ENCODE measurements around the gene SYNCRIP. TPM values are rescaled to one million over a fixed set of nuclear protein-coding genes. Genes with fewer than 3 reads are reported as not detected.

SYNCRIP gene
- 73.7 and 103 TPM in 2 replicates for total RNA-seq (2021)
- percentile 99 among the genes with signal in this experiment for Bru-seq, nascent RNA
- percentile 98 among the genes with signal in this experiment for BruChase-seq, experiment 1, labeled RNA remaining after a 2-hour chase
- BruChase-seq, experiment 2, labeled RNA remaining after a 6-hour chase: percentile 99 among the genes with signal in this experiment
- long read RNA-seq, full-length matches to known transcripts: 88 of 169 reads
- long read RNA-seq, partial matches to known transcripts: 36 of 169 reads
- long read RNA-seq, other reads (novel, unspliced or antisense): 45 of 169 reads

DNA sequence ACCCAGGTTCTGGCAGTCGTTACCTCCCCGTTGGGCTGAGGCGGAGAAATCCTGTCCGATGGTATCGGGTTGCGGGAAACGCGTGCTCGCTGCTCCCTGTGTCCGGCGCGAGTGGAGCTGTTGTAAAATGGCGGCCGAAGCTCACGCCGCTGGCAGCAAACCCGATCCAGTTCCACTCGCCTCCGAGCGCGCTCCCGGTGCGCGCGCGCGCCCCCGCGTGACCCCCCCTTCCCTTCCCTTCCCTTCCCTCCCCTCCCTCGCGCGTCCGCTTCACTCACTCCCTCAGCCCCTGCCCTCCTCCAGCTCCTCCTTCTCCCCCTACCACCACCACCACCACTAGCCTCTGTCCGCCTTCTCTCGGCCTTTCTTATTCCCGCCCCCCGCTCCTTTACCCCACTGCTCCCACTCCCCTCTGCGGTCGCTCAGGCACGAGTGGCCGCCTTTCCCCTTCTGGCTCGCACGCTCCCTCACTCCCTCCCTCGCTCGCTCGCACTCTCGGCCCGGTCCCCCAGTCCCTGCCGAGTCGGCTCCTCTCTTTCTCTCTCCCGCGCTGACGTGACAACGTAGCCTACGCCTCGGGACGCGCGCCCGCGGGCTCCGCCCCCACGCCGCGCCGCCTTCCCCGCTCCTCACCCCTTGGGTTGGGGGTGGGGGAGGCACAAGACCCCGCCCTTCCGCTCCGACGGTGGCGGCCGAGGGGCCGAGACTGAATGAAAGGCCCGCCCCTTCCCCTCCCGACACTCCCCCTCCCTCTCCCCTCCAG is at the start of gene SYNCRIP:
TSS of gene SYNCRIP (minus strand) at position 113 of the 763 bp plus-strand sequence. CDS start 1,447 bp downstream, outside the sequence.
- H2AFZ ChIP-seq: peak within 1 kb of the TSS; percentile 88; the same call in 1 of the 2 replicates

DNA sequence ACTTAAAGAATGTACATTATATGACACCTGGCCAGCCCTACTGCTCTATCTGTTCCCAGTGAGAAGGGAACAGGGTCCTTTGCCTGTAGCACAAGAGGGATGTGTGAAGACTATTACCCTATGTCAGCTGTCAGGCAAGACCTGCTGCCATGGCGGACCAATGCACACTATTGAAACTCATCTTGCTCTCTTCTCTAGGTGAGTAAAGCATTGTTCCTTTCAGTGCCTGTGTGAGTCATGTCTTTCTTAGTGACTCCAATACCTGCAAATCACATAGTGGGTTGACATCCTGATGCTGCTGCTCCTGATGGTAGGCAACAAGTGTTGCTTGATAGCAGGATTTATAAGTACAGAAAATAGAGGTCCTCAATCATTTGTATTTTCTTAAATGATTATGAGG is 48.8 kb upstream of the SYNCRIP start:
- Histone ChIP-seq H3K27ac (no peak overlapping the region), H3K4me1 (replicated peaks; ENCODE audit: insufficient read depth) (no peaks in the 10 kb centered on the region), H3K79me2 (ENCODE audit: low read depth) (no peaks in the 10 kb centered on the region), H4K20me1 (ENCODE audit: insufficient read depth) (no peaks in the 10 kb centered on the region), H3K36me3 (ENCODE audit: low read depth) (no peaks in the 10 kb centered on the region), H3K9me3 (ENCODE audit: insufficient read depth, low read depth) (no peaks in the 10 kb centered on the region), H3F3A (ENCODE audit: insufficient read depth, low read depth) (no peaks in the 10 kb centered on the region), H3K27me3 (ENCODE audit: insufficient read depth, low read depth) (no peaks in the 10 kb centered on the region), H3K4me3 (no peak overlapping the region), H3K4me2 (no peak overlapping the region), H2AFZ (no peak overlapping the region), H3K9me2 (ENCODE audit: insufficient read depth) (no peaks in the 10 kb centered on the region)
- intact Hi-C loops (cut with micrococcal nuclease; ENCODE audit: unreplicated experiment): no loop called here
- no peak for DNase-seq
- TF ChIP-seq, protein P1, sequence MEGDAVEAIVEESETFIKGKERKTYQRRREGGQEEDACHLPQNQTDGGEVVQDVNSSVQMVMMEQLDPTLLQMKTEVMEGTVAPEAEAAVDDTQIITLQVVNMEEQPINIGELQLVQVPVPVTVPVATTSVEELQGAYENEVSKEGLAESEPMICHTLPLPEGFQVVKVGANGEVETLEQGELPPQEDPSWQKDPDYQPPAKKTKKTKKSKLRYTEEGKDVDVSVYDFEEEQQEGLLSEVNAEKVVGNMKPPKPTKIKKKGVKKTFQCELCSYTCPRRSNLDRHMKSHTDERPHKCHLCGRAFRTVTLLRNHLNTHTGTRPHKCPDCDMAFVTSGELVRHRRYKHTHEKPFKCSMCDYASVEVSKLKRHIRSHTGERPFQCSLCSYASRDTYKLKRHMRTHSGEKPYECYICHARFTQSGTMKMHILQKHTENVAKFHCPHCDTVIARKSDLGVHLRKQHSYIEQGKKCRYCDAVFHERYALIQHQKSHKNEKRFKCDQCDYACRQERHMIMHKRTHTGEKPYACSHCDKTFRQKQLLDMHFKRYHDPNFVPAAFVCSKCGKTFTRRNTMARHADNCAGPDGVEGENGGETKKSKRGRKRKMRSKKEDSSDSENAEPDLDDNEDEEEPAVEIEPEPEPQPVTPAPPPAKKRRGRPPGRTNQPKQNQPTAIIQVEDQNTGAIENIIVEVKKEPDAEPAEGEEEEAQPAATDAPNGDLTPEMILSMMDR (conservative IDR thresholded peaks at IDR 0.05): no peak
- TF ChIP-seq EZH2 (IDR thresholded peaks at IDR 0.05; ENCODE audit: low read depth): no peak
- POLR2A ChIA-PET (ENCODE audit: unreplicated experiment): no interaction called here
- no TSS peak for BruUV-seq (replicated peaks)
- CTCF ChIA-PET: no interaction called here

More for the DNA sequence above, at the start of gene SYNCRIP:
- no TSS peak for BruUV-seq (replicated peaks)
- Histone ChIP-seq H3K4me3 (peak within 1 kb of the TSS; percentile 91), H3K27ac (peak within 1 kb of the TSS; percentile 99), H3K4me1 (replicated peaks; ENCODE audit: insufficient read depth) (peaks cover 30% of the 10 kb centered on the region), H4K20me1 (ENCODE audit: insufficient read depth) (peaks cover 37% of the 10 kb centered on the region), H3K36me3 (ENCODE audit: low read depth) (peaks cover 30% of the 10 kb centered on the region), H3K4me2 (peak within 1 kb of the TSS; percentile 97), H3K79me2 (ENCODE audit: low read depth) (peaks cover 47% of the 10 kb centered on the region), H3K27me3 (ENCODE audit: insufficient read depth, low read depth) (no peaks in the 10 kb centered on the region), H3K9me3 (ENCODE audit: insufficient read depth, low read depth) (no peaks in the 10 kb centered on the region), H3K9me2 (ENCODE audit: insufficient read depth) (no peaks in the 10 kb centered on the region), H3F3A (ENCODE audit: insufficient read depth, low read depth) (peaks cover 12% of the 10 kb centered on the region; the same call in 1 of the 2 replicates)
- ChIA-PET CTCF (interaction anchor here (1.5 kb wide), 1 partner anchor 35 kb away, joined by 20 read pairs; no protein-coding TSS in a partner anchor), POLR2A (ENCODE audit: unreplicated experiment) (interaction anchor here (0.5 to 1.8 kb wide), 13 partner anchors 12 to 1533 kb away, joined by 3 to 49 read pairs (median 6); no protein-coding TSS in a partner anchor)
- peak; percentile 81 to 98 for DNase-seq
- TF ChIP-seq, protein P1 (conservative IDR thresholded peaks at IDR 0.05): no peak
- no peak for TF ChIP-seq EZH2 (IDR thresholded peaks at IDR 0.05; ENCODE audit: low read depth)
- intact Hi-C loops (cut with micrococcal nuclease; ENCODE audit: unreplicated experiment): loop anchor here (1.0 to 5.0 kb wide), 3 partner anchors 35 to 151 kb away; partner anchors contain the start of gene SNX14

DNA sequence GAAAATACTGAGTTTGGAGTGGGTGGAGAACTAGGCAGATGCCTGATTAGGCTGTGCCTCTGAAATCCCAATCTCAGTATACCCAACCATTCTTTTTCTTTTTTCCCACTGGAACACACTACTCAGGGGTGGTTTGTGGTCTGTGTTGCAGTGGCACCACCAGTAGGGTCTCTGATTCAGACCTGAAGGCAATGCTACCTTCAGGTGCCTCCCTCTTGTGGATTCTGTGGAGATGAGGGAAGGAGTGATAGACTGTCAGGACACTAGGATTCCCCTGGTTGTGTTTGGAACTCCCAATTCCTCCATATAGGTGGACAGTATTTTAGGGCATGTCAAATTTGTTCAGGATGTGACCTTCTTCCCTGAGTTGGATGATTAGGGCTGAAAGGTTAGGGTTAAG is 47.4 kb upstream of the SYNCRIP start:
- Histone ChIP-seq H3K9me2 (ENCODE audit: insufficient read depth) (no peaks in the 10 kb centered on the region), H3K27me3 (ENCODE audit: insufficient read depth, low read depth) (no peaks in the 10 kb centered on the region), H3F3A (ENCODE audit: insufficient read depth, low read depth) (no peaks in the 10 kb centered on the region), H3K4me3 (no peak overlapping the region), H4K20me1 (ENCODE audit: insufficient read depth) (no peaks in the 10 kb centered on the region), H2AFZ (no peak overlapping the region), H3K4me1 (replicated peaks; ENCODE audit: insufficient read depth) (no peaks in the 10 kb centered on the region), H3K36me3 (ENCODE audit: low read depth) (no peaks in the 10 kb centered on the region), H3K79me2 (ENCODE audit: low read depth) (no peaks in the 10 kb centered on the region), H3K27ac (no peak overlapping the region), H3K9me3 (ENCODE audit: insufficient read depth, low read depth) (no peaks in the 10 kb centered on the region), H3K4me2 (no peak overlapping the region)
- no TSS peak for BruUV-seq (replicated peaks)
- POLR2A ChIA-PET (ENCODE audit: unreplicated experiment): no interaction called here
- no peak for TF ChIP-seq EZH2 (IDR thresholded peaks at IDR 0.05; ENCODE audit: low read depth)
- TF ChIP-seq, protein P1 (conservative IDR thresholded peaks at IDR 0.05): no peak
- DNase-seq: no peak
- intact Hi-C loops (cut with micrococcal nuclease; ENCODE audit: unreplicated experiment): no loop called here
- CTCF ChIA-PET: no interaction called here
